HG02852 (cell line): ENCODE results near the gene SNTG2.
A peak's percentile ranks its signal among the peaks of the same experiment; 100 is the strongest.

Experiments
- ATAC-seq: cut with Tn5 transposase; IDR thresholded peaks from one replicate; pipeline ENCODE4 v1.9.1; 2021; ENCODE audit warnings: mild to moderate bottlenecking, moderate library complexity; ENCODE audit not compliant: unreplicated experiment

SNTG2 gene

GRCh38 chr2:1136846-1137245, 186.2 kb downstream of the SNTG2 start:
- ATAC-seq = no peak

- no peak for ATAC-seq
These were observed 186.6 kb downstream of the SNTG2 start for GRCh38 chr2:1137264-1137663.

- no peak for ATAC-seq
These were observed 187.3 kb downstream of the SNTG2 start for GRCh38 chr2:1137913-1138391.

- ATAC-seq = peak; percentile 83
These were observed 189.8 kb downstream of the SNTG2 start for GRCh38 chr2:1140389-1141003.

- ATAC-seq = no peak
These were observed 190.4 kb downstream of the SNTG2 start for GRCh38 chr2:1141079-1141478.

- no peak for ATAC-seq
These were observed 192.5 kb downstream of the SNTG2 start for GRCh38 chr2:1143129-1143528.

GRCh38 chr2:1147873-1148612, 197.4 kb downstream of the SNTG2 start:
- no peak for ATAC-seq

- no peak for ATAC-seq
These were observed 200.3 kb downstream of the SNTG2 start for GRCh38 chr2:1150724-1151511.

GRCh38 chr2:1152375-1152774, 201.7 kb downstream of the SNTG2 start:
- no peak for ATAC-seq

GRCh38 chr2:1153920-1154319, 203.3 kb downstream of the SNTG2 start:
- ATAC-seq = no peak

GRCh38 chr2:1154710-1155594, 204.3 kb downstream of the SNTG2 start:
- no peak for ATAC-seq

- ATAC-seq = no peak
These were observed 205.4 kb downstream of the SNTG2 start for GRCh38 chr2:1156059-1156458.

- no peak for ATAC-seq
These were observed 205.9 kb downstream of the SNTG2 start for GRCh38 chr2:1156531-1156930.

- no peak for ATAC-seq
These were observed 206.5 kb downstream of the SNTG2 start for GRCh38 chr2:1157107-1157506.

- ATAC-seq = no peak
These were observed 208.4 kb downstream of the SNTG2 start for GRCh38 chr2:1159013-1159412.

- no peak for ATAC-seq
These were observed 211.6 kb downstream of the SNTG2 start for GRCh38 chr2:1162246-1162645.

GRCh38 chr2:1162768-1163584, 212.3 kb downstream of the SNTG2 start:
- no peak for ATAC-seq

GRCh38 chr2:1166976-1167375, 216.3 kb downstream of the SNTG2 start:
- no peak for ATAC-seq

- no peak for ATAC-seq
These were observed 218.2 kb downstream of the SNTG2 start for GRCh38 chr2:1168846-1169245.
